ENCODE data around the gene PRKCA.

Gene PRKCA

DNA sequence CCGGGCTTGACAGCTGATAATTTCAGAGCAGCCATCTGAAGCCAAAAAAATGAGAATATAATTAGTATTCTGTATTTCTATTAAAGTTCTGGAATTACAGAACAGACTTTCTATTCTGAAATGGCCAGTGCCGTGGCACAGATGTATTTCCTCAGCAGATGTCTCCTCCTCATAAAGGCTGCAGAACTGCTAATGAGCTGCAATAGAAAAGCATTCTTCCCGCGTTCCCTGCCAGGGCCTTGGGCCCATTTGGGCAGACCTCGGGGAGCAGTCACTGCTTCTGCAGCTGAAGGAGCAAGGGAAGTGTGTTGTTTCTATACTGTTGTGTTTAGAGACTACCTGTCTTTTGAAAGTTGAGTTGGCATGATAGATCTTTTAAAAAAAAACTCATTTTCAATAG lies 379.9 kb downstream of the PRKCA start:
- Histone ChIP-seq H3K9ac (ENCODE audit: low read length) (no peak overlapping the region), H3K4me1 (ENCODE audit: control insufficient read depth, insufficient read depth, low read length) (peaks cover 61% of the 10 kb centered on the region), H3K9me3 (ENCODE audit: control insufficient read depth, low read length) (no peaks in the 10 kb centered on the region), H3K27me3 (ENCODE audit: control insufficient read depth, insufficient read depth, low read length) (no peaks in the 10 kb centered on the region), H3K4me3 (ENCODE audit: low read length) (no peak overlapping the region), H3K36me3 (ENCODE audit: control insufficient read depth, insufficient read depth, low read length) (no peaks in the 10 kb centered on the region)

DNA sequence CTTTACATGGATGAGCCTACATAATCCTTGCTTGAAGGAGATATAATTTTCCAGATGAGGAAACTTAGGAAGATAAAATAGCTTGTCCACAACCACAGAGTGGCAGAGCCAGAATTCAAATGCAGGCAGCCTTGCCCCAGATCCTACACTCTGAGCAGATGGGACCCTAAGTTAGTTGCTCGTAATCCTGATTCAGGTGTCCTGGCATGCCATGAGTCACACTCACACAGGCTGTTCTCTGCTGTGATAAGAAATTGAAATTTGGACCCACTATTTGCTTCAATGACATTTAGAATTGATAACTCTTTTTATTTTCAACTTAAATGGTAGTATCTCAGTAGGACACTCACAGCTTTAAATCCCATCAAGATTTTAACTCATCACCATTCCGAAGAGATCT lies 381.8 kb downstream of the PRKCA start:
- Histone ChIP-seq H3K27me3 (ENCODE audit: control insufficient read depth, insufficient read depth, low read length) (no peaks in the 10 kb centered on the region), H3K9me3 (ENCODE audit: control insufficient read depth, low read length) (no peaks in the 10 kb centered on the region), H3K9ac (ENCODE audit: low read length) (no peak overlapping the region), H3K4me1 (ENCODE audit: control insufficient read depth, insufficient read depth, low read length) (peaks cover 63% of the 10 kb centered on the region), H3K4me3 (ENCODE audit: low read length) (no peak overlapping the region), H3K36me3 (ENCODE audit: control insufficient read depth, insufficient read depth, low read length) (no peaks in the 10 kb centered on the region)

DNA sequence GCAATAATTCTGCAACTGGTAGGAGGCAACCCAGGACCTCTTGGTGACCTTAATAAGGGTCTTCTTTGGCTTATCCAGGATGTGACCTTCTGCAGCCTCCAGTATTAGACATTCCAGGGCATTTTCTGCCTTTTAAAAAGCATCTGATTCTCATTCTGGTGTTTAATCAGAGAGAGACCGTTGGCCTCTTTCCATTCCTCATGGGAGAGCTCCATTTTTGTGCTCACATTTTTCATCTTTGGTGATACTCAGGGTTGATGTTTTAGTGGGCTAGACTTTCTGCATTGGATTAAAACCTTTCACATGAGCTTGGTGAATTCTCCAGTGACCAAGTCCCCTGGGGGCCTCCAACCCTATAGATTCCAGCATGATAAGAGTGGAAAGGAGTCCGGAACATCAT lies 382.3 kb downstream of the PRKCA start:
- Histone ChIP-seq H3K4me1 (ENCODE audit: control insufficient read depth, insufficient read depth, low read length) (peaks cover 68% of the 10 kb centered on the region), H3K36me3 (ENCODE audit: control insufficient read depth, insufficient read depth, low read length) (no peaks in the 10 kb centered on the region), H3K4me3 (ENCODE audit: low read length) (no peak overlapping the region), H3K9me3 (ENCODE audit: control insufficient read depth, low read length) (no peaks in the 10 kb centered on the region), H3K9ac (ENCODE audit: low read length) (no peak overlapping the region), H3K27me3 (ENCODE audit: control insufficient read depth, insufficient read depth, low read length) (no peaks in the 10 kb centered on the region)

DNA sequence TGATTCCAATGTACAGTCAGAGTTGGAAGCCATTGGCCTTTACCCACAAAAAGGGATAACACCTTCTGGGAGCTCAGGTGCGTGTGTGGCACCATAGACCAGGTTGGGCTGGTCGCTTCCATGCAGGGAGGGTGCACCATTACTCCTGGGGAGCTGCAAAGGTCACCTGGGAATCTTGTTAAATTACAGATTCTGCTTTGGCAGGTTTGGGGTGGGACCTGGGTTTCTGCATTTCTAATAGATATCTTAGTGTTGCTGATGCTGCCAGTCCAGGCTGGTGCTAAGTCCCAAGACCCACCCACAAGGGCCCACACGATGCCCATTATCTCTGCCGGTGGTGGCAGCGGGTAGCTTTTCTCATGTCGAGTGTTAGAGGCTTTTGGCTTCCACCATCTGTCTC lies 384.2 kb downstream of the PRKCA start:
- Histone ChIP-seq H3K9me3 (ENCODE audit: control insufficient read depth, low read length) (no peaks in the 10 kb centered on the region), H3K27me3 (ENCODE audit: control insufficient read depth, insufficient read depth, low read length) (no peaks in the 10 kb centered on the region), H3K4me1 (ENCODE audit: control insufficient read depth, insufficient read depth, low read length) (peaks cover 75% of the 10 kb centered on the region), H3K4me3 (ENCODE audit: low read length) (no peak overlapping the region), H3K36me3 (ENCODE audit: control insufficient read depth, insufficient read depth, low read length) (no peaks in the 10 kb centered on the region), H3K9ac (ENCODE audit: low read length) (no peak overlapping the region)

DNA sequence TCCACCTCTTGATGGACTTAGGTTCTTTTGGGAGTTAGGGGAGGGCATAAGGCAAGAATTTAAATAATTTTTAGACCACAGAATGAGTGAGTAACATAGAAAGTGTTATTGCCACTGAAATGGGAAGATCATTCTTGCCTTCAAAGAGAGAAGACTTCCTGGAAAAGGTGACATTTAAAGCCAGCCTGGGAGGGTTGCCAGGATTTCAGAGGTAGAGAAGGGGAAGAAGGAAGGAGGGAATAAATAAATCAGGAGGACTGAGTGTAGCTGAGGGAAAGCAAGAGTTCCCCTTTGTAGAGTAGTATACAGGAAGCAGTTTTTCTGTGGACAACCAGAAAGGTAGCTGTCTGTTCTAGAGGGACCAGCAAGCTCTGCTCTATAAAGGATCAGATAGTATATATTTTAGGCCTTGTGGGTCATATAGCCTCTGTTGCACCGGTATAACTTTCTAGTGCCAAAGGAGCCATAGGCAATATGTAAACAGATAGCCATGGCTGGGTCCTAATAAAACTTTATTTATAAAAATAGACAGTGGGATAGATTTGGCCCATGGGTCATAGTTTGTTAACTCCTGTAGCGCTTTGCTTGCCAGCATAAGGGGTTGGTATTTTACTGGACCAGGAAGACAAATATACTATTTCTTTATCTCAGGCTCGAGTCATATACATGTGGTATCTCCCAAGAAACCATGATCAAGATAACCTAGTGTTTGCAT lies 385.3 kb downstream of the PRKCA start:
- Histone ChIP-seq H3K9me3 (ENCODE audit: control insufficient read depth, low read length) (no peaks in the 10 kb centered on the region), H3K9ac (ENCODE audit: low read length) (no peak overlapping the region), H3K4me3 (ENCODE audit: low read length) (no peak overlapping the region), H3K36me3 (ENCODE audit: control insufficient read depth, insufficient read depth, low read length) (no peaks in the 10 kb centered on the region), H3K4me1 (ENCODE audit: control insufficient read depth, insufficient read depth, low read length) (peaks cover 76% of the 10 kb centered on the region), H3K27me3 (ENCODE audit: control insufficient read depth, insufficient read depth, low read length) (no peaks in the 10 kb centered on the region)

DNA sequence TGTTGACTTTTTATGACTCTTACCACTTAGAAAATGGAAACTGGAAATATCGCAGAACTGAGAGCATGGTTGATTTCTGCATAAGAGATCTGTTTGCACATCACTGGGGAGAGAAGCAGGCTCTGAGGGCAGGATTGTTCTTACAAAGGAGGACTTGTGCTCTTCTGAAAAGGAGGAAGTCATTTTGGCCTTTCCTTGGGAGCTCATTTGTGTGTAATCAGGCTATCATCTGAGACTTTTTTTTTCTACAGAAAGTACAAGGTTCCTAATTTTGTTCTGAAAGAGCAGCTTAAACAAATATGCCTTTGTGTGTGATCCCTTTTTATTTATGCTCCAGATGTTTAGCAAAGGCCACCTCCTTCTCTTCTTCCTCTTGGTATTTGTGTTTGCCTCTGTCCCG lies 386.8 kb downstream of the PRKCA start:
- peaks cover 63% of the 10 kb centered on the region for H3K4me1 ChIP-seq (ENCODE audit: control insufficient read depth, insufficient read depth, low read length)
- no peak overlapping the region for H3K4me3 ChIP-seq (ENCODE audit: low read length)
- H3K9ac ChIP-seq (ENCODE audit: low read length): no peak overlapping the region
- no peaks in the 10 kb centered on the region for H3K27me3 ChIP-seq (ENCODE audit: control insufficient read depth, insufficient read depth, low read length)
- H3K36me3 ChIP-seq (ENCODE audit: control insufficient read depth, insufficient read depth, low read length): no peaks in the 10 kb centered on the region
- H3K9me3 ChIP-seq (ENCODE audit: control insufficient read depth, low read length): no peaks in the 10 kb centered on the region

DNA sequence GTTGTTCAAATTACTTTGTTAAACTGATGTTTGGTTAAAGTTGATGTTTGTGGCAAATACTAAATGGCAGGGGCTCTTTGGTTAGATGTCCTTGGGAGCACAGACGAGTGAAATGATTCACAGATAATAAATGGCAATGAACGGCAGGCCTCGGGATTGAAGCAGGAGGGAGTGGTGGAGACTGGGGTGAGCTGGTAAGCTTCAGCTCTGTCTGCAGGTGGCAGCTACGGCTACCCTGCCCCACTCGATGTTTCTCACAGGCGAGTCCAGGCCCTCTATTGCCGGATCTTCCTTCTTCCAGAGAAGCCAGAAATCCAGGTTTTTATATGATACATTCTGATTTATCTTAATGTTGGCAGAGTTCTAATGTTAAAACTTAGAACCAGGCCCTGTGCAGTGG lies 387.8 kb downstream of the PRKCA start:
- Histone ChIP-seq H3K36me3 (ENCODE audit: control insufficient read depth, insufficient read depth, low read length) (no peaks in the 10 kb centered on the region), H3K9me3 (ENCODE audit: control insufficient read depth, low read length) (no peaks in the 10 kb centered on the region), H3K27me3 (ENCODE audit: control insufficient read depth, insufficient read depth, low read length) (no peaks in the 10 kb centered on the region), H3K4me1 (ENCODE audit: control insufficient read depth, insufficient read depth, low read length) (peaks cover 54% of the 10 kb centered on the region), H3K9ac (ENCODE audit: low read length) (no peak overlapping the region), H3K4me3 (ENCODE audit: low read length) (no peak overlapping the region)

DNA sequence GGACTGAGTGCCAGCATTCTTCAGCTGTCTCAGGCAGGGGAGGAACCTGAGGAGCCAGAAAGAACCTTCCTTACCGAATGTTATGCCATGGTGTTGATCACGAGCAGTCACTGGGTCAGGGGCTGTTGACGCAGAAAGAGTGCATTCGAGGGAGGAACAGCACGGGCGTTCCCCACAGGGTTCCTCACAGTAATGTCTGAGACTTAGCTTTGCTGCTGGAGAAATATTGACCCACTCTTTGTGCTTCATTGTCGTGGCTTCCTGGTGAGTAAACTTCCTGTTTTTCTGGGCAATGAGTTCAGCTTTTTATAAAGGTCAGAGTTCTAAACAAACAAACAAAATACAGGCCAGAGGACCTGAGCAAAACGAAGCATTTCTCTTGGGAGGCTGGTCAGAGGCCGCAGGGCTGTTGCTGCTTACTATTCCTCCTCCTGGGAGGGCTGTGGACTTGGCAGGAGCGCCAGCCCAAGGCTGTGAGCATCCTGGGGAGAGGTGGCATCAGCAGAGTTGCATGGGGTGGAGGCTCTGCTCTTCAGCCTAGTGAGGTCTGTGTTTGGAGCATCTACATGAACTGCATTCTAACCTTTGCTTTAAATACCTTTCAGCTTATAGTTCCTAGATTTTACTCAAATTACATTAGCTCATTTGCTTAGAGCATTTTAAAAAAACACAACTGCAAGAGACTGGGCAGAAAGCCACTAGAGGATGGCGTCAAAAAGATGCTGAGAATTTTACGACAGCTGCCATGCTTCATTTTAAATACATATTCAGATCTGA lies 389.4 kb downstream of the PRKCA start:
- H3K27me3 ChIP-seq (ENCODE audit: control insufficient read depth, insufficient read depth, low read length): no peaks in the 10 kb centered on the region
- H3K9me3 ChIP-seq (ENCODE audit: control insufficient read depth, low read length): no peaks in the 10 kb centered on the region
- H3K4me3 ChIP-seq (ENCODE audit: low read length): no peak overlapping the region
- peak overlapping the region; percentile 45 for H3K9ac ChIP-seq (ENCODE audit: low read length)
- peaks cover 38% of the 10 kb centered on the region for H3K4me1 ChIP-seq (ENCODE audit: control insufficient read depth, insufficient read depth, low read length)
- H3K36me3 ChIP-seq (ENCODE audit: control insufficient read depth, insufficient read depth, low read length): no peaks in the 10 kb centered on the region

DNA sequence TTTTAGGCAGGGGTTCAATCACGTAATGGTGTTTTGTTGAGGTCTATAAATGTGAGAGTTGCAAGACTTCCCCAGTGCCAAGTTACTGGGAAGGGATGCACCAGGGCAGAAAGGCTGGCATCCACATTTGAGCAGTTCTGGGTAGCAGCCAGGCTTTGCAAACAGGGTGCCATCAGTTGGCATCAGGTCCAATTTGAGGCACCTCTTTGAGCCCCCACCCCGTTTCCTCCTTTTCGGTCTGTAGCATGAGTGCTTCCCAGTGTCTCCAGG lies 389.9 kb downstream of the PRKCA start:
- Histone ChIP-seq H3K4me3 (ENCODE audit: low read length) (no peak overlapping the region), H3K36me3 (ENCODE audit: control insufficient read depth, insufficient read depth, low read length) (no peaks in the 10 kb centered on the region), H3K9ac (ENCODE audit: low read length) (no peak overlapping the region), H3K9me3 (ENCODE audit: control insufficient read depth, low read length) (no peaks in the 10 kb centered on the region), H3K27me3 (ENCODE audit: control insufficient read depth, insufficient read depth, low read length) (no peaks in the 10 kb centered on the region), H3K4me1 (ENCODE audit: control insufficient read depth, insufficient read depth, low read length) (peaks cover 33% of the 10 kb centered on the region)

DNA sequence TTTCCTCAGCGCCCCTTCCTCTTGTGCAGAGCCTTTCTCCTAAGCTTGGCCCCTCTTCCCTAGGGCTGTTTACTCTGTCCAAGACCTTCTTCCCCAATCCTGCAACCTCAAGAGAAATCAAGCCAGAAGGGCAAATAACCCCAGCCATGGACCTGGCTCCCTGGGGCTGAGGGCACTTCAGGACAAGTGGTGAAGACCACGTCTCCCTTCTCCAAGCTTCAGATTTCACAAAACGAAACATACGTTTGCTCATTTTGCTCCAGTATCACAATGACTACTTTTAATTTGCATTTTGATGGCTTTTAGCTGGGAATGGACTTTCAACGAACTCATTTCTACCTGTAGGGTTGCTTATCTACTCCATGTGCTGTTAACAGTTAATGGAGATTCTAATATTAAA lies 392.7 kb downstream of the PRKCA start:
- H3K36me3 ChIP-seq (ENCODE audit: control insufficient read depth, insufficient read depth, low read length): no peaks in the 10 kb centered on the region
- no peaks in the 10 kb centered on the region for H3K27me3 ChIP-seq (ENCODE audit: control insufficient read depth, insufficient read depth, low read length)
- peaks cover 11% of the 10 kb centered on the region for H3K4me1 ChIP-seq (ENCODE audit: control insufficient read depth, insufficient read depth, low read length)
- H3K9me3 ChIP-seq (ENCODE audit: control insufficient read depth, low read length): no peaks in the 10 kb centered on the region
- H3K4me3 ChIP-seq (ENCODE audit: low read length): no peak overlapping the region
- no peak overlapping the region for H3K9ac ChIP-seq (ENCODE audit: low read length)

DNA sequence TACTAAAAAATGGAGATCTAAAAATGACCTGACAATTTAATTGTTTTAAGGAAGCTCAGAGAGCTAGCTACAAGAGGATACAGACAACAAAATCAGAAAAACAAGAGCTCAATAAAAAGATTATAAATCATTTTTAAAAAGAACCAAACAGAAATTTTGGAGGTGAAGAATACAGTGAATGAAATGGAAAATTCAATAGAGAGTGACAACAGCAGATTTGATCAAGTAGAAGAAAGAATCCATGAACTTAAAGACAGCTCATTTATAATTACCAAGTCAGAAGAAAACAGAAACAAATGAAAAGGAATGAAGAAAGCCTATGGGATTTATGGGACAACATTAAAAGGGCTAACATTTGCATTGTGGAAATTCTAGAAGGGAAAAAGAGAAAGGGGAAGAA lies 395.9 kb downstream of the PRKCA start:
- Histone ChIP-seq H3K9me3 (ENCODE audit: control insufficient read depth, low read length) (no peaks in the 10 kb centered on the region), H3K4me3 (ENCODE audit: low read length) (no peak overlapping the region), H3K27me3 (ENCODE audit: control insufficient read depth, insufficient read depth, low read length) (no peaks in the 10 kb centered on the region), H3K4me1 (ENCODE audit: control insufficient read depth, insufficient read depth, low read length) (no peaks in the 10 kb centered on the region), H3K36me3 (ENCODE audit: control insufficient read depth, insufficient read depth, low read length) (no peaks in the 10 kb centered on the region), H3K9ac (ENCODE audit: low read length) (no peak overlapping the region)

DNA sequence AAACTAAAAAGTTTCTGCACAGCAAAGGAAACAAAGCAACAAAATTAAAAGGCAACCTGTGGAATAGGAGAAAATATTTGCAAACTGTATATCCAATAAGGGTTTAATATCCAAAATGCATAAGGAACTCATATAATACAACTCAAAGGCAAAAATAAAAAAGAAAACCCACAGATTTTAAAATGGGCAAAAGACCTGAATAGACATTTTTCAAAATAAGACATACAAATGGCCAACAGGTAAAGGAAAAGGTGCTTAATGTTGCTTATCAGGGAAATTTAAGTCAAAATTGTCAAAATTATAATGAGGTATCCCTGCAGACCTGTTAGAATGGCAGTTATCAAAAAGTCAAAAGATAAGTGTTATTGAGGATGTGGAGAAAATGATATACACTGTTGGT lies 399.0 kb downstream of the PRKCA start:
- Histone ChIP-seq H3K9ac (ENCODE audit: low read length) (no peak overlapping the region), H3K9me3 (ENCODE audit: control insufficient read depth, low read length) (no peaks in the 10 kb centered on the region), H3K36me3 (ENCODE audit: control insufficient read depth, insufficient read depth, low read length) (no peaks in the 10 kb centered on the region), H3K4me3 (ENCODE audit: low read length) (no peak overlapping the region), H3K4me1 (ENCODE audit: control insufficient read depth, insufficient read depth, low read length) (no peaks in the 10 kb centered on the region), H3K27me3 (ENCODE audit: control insufficient read depth, insufficient read depth, low read length) (no peaks in the 10 kb centered on the region)

All from mucosa of stomach (tissue), 1 donor.